ENCODE results near the gene STK32A. TPM values are rescaled to one million over a fixed set of nuclear protein-coding genes. Genes with fewer than 3 reads are reported as not detected.
A peak's percentile ranks its signal among the peaks of the same experiment; 100 is the strongest.

The STK32A gene
- total and polyA plus RNA-seq, 8 donors = 2.3 to 22.5 (median 5.2) TPM

DNA sequence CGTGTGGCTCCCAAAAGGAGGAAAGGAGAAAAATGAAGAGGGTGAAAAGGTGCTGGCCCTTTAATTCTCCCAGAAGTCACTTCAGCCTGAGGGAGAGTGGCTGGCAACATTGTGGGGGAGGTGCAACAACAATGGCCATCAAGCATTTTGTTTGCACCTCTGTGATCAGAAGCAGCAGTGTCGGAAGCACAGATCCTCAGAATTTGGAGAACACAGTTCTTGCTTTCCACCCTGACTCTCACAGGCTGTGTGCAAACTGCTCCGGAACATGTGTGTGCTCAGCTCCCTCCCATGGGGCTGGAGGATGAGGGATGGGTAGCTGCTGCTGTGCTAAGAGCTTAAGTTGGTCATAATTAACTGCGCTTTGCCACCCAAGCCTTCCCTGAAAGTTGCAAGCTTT lies 147.9 kb downstream of the STK32A start:
- Histone ChIP-seq H3K36me3 (no peaks in the 10 kb centered on the region), H3K27me3 (no peaks in the 10 kb centered on the region), H3K9me3 (peaks cover 0 to 3% of the 10 kb centered on the region in 2 donors), H3K4me3 (no peak overlapping the region), H3K27ac (no peak overlapping the region), H3K4me1 (no peaks in the 10 kb centered on the region)
- ATAC-seq = no peak
- DNase-seq = no peak
- TF ChIP-seq, protein P1, sequence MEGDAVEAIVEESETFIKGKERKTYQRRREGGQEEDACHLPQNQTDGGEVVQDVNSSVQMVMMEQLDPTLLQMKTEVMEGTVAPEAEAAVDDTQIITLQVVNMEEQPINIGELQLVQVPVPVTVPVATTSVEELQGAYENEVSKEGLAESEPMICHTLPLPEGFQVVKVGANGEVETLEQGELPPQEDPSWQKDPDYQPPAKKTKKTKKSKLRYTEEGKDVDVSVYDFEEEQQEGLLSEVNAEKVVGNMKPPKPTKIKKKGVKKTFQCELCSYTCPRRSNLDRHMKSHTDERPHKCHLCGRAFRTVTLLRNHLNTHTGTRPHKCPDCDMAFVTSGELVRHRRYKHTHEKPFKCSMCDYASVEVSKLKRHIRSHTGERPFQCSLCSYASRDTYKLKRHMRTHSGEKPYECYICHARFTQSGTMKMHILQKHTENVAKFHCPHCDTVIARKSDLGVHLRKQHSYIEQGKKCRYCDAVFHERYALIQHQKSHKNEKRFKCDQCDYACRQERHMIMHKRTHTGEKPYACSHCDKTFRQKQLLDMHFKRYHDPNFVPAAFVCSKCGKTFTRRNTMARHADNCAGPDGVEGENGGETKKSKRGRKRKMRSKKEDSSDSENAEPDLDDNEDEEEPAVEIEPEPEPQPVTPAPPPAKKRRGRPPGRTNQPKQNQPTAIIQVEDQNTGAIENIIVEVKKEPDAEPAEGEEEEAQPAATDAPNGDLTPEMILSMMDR (IDR thresholded peaks at IDR 0.05) = no peak
- intact Hi-C loops (cut with DNase I) = no loop called here

DNA sequence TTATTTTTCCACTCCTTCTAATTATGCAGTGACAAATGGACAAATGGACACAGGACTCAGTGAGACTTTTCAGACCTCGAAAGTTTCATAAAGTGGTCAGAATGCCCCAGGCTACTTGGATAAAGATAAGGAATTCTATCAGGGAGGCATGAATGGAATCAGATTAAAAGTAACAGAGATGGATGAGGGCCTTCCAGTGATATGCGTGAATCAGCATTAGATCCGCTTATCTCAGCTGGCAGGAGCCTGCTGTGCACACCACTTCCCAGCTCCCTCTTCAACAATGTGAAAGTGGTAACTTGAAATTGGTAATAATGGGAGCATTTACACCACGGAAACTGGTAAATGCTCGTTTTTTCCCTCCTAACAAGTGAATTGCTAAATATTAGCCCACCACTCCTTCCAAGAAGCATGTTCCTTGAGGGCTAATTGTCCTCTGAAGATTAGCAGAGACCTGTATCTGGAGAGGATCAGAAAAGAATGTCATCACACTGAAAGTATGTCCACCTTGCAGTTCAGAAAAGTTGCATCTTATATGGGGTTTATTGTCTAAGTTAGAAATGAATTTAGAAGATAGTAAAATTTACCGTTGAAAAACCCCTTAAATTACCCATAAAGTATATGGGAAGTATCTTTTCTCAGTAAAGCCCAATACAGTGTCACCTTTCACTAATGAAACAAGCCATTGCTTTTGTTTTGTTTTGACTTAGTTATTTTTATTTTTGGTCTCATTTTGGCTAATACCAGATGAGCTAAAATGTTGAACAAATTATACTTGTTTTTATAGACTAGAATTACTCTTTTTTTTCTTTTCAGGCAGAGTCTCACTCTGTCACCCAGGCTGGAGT lies 149.7 kb downstream of the STK32A start:
- DNase-seq = no peak
- no peak overlapping the region for H3K27ac ChIP-seq
- H3K9me3 ChIP-seq = no peaks in the 10 kb centered on the region
- no peaks in the 10 kb centered on the region for H3K4me1 ChIP-seq
- H3K27me3 ChIP-seq = no peaks in the 10 kb centered on the region
- ATAC-seq = no peak
- H3K4me3 ChIP-seq = no peak overlapping the region
- H3K36me3 ChIP-seq = no peaks in the 10 kb centered on the region
- TF ChIP-seq, protein P1 (IDR thresholded peaks at IDR 0.05) = no peak
- intact Hi-C loops (cut with DNase I) = no loop called here

DNA sequence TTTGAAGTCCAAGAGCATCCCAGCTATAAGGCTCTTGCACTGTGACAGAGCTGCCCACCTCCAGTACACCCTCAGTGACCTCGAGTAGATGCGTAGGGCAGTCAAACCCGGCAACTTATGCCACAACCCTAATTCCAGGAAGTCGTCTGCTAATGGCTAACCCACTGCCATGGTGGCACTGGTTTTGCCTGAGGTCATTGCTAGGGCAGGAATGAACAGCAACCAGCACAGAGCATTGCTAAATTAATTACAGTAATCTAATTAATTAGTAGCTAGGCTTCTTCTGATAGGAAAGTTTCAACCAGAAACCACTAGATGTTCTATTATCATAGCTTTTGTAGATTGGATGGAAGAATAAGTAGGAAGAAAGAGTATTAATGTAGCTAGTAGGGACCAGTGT lies 152.3 kb downstream of the STK32A start:
- no peak for DNase-seq

DNA sequence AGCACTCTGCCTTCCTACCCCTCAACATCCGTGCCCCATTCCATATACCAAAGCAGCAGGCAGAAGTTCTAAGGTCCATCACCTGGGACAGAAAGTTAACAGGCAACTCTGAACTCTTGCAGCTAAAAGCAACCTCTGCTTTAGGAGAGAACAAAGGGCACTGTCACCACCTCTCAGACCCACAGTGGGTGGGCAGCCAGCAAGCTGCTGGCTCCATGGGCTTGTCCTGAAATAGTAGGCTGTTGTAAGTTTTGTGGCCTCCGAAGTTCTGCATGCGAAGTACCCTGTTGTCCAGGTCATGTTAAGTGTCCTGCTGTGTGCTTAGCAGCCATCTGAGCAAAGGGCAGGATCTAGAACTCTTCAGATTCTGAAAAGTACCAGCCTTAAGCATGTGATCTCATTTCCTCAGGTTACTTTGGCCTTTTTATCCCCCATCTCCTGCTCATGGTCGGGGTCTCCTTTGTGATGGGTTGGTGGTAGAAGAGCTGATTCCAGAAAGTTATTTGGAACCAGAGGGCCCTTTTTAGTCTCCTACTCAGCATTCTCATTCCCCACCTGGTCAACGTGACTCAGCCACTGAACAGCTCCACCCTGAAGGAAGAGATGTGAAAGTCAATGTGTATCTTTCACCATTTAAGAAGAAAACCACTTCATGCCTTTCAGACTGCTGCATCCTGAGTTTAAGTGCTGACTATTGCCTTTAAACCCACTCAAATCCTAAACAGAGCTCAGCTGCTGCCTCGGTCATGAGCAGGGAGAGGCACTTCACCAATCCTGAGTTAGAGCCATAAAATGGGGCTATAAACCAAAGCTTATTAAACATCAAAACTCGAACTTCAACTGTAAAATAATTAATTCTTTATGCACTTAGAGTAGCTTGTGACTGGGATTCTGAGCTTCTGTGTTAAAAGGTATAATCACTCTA lies 153.6 kb downstream of the STK32A start:
- no peaks in the 10 kb centered on the region for H3K27me3 ChIP-seq
- intact Hi-C loops (cut with DNase I) = no loop called here
- H3K4me3 ChIP-seq = no peak overlapping the region
- H3K36me3 ChIP-seq = no peaks in the 10 kb centered on the region
- DNase-seq (no peak), ATAC-seq (peak; percentile 43)
- TF ChIP-seq, protein P1 (IDR thresholded peaks at IDR 0.05) = no peak
- no peak overlapping the region for H3K27ac ChIP-seq
- no peaks in the 10 kb centered on the region for H3K9me3 ChIP-seq
- H3K4me1 ChIP-seq = no peaks in the 10 kb centered on the region

More for the DNA sequence above, 152.3 kb downstream of the STK32A start:
- H3K27me3 ChIP-seq = no peaks in the 10 kb centered on the region
- no peaks in the 10 kb centered on the region for H3K4me1 ChIP-seq
- no peak overlapping the region for H3K4me3 ChIP-seq
- intact Hi-C loops (cut with DNase I) = no loop called here
- H3K36me3 ChIP-seq = no peaks in the 10 kb centered on the region
- no peak for ATAC-seq
- H3K27ac ChIP-seq = no peak overlapping the region
- no peaks in the 10 kb centered on the region for H3K9me3 ChIP-seq
- TF ChIP-seq, protein P1 (IDR thresholded peaks at IDR 0.05) = no peak
